SKM-1 (cell line): ENCODE data around the gene ABI1.

ENCODE experiments used
- DNase-seq: peaks from one replicate; lab custom pipeline; 2025; ENCODE audit not compliant: unreplicated experiment; lab: John Stamatoyannopoulos, UW

The ABI1 gene

GRCh38 chr10:26721561-26721960 lies 139.2 kb downstream of the ABI1 start:
- no peak for DNase-seq

- DNase-seq: no peak
Measured at GRCh38 chr10:26717476-26717875, 143.3 kb downstream of the ABI1 start.

- DNase-seq: no peak
Measured at GRCh38 chr10:26715137-26715487, 145.6 kb downstream of the ABI1 start.

- no peak for DNase-seq
Measured at GRCh38 chr10:26714415-26715136, 146.2 kb downstream of the ABI1 start.

GRCh38 chr10:26711324-26711723 lies 149.4 kb downstream of the ABI1 start:
- DNase-seq: no peak

- no peak for DNase-seq
Measured at GRCh38 chr10:26706936-26707335, 153.8 kb downstream of the ABI1 start.

DNA sequence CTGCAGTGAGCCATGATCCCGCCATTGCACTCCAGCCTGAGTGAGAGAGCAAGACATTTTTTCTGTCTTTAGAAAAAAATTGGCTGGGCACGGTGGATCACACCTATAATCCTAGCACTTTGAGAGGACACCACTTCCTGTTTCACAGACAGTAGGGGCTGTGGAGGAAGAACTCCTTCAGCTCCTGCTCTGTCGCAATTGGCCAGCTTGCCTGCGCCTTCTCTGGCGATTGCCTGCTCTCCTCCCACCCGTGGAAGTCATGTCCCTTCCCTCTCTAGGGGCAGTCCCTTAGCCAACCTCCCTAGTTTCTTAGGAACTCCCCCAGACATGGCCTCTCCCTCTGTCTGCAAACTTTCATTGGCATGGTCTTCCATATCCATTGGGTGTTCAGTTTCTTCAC lies 154.6 kb downstream of the ABI1 start:
- DNase-seq: no peak

DNA sequence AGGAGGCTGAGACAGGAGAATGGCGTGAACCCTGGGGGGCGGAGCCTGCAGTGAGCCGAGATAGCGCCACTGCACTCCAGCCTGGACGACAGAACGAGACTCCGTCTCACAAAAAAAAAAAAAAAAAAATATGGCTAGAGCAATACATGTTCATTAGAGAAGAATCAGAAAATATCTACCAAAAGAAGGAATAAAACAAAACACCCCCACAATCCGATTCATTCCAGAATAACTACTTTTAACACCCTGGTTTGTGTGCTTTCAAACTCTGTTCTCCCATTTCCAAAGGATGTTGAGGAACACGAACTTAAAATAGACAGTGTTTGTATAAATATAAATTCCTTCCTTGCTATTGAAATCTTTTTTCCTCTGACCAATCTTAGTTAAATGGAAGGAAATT lies 156.8 kb downstream of the ABI1 start:
- no peak for DNase-seq

DNA sequence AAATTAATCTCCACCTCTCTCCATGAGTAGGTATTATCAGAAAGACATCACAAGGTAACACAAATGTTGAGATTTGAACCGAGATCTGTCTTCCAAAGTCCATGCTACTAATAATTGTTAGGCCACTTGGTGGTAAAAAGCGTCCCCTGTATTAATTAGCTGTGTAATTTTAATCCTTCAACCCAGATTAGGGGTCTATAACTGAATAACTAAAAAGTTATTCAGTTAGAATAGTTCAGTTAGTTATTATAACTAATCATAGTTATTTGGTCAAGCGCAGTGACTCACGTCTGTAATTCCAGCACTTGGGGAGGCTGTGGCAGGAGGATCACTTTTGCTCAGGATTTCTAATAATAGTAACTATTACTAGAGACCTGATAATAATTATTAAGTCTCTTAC lies 157.7 kb downstream of the ABI1 start:
- DNase-seq: no peak

GRCh38 chr10:26700884-26701630 lies 159.7 kb downstream of the ABI1 start:
- no peak for DNase-seq

DNA sequence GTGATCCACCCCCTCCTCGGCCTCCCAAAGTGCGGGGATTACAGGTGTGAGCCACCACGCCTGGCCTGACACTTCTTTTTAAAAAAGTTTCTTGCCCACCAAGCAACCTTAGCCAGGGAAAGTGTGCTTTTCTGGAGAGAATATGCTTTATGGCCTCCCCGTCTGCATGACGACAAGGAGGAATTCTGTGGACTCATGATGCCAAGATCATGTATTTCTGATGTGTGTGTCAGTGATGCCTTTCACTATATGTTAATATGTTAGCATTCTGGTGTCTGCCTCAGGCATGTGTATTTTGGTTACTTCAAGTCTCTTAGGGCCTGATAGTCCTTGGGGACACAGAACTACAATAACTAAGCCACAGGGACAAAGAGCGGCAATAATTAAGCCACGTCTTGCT lies 161.1 kb downstream of the ABI1 start:
- no peak for DNase-seq

DNA sequence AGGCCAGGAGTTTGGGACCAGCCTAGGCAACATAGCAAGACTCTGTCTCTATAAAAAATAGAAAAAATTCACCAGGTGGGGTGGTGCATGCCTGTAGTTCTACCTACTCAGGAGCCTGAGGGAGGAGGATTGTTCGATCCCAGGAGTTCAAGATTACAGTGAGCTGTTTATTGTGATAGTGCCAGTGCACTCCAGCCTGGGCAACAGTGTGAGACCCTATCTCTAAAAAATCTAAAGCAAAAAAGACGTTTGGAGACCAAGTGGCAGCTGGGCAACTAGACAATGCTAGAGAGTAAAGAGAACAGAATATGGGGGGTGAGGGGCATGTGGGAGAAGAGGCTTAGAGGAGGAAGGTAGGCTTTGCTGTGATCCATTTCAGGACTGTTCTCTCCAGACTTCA lies 161.8 kb downstream of the ABI1 start:
- no peak for DNase-seq

- DNase-seq: no peak
Measured at GRCh38 chr10:26697922-26698608, 162.7 kb downstream of the ABI1 start.

- DNase-seq: peak; percentile 48
Measured at GRCh38 chr10:26697163-26697921, 163.4 kb downstream of the ABI1 start, which contains the start of gene PDSS1. Gene PDSS1 (plus strand): TSS chr10:26697701. CDS start chr10:26697712, 11 bp downstream.

DNA sequence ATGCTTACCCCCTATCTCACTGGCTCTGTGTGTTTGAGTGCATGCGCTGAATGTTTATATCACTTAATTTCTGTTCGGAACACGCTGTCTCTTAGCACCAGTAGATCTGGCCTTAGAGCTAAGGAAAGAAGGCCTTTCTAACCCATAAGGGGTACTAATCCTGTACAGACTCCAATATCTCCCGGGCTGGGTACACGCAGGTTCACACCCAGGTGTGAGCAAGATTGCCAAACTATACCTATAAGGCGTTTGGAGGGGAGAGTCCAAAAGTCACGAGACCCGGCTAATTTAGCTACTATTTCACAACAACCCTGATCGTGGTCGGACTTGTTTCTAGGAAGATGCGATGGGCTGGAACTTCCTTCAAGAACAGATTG lies 164.0 kb downstream of the ABI1 start:
- DNase-seq: no peak
